Neutrophil (primary cell): Measurements from ENCODE around the gene PLA2G6.

ENCODE experiments used
- H3K27ac ChIP-seq: fragments of 200-600 bp; sonication (generic); 2 replicates; pipeline ENCODE4 v1.5.1; 2016; ENCODE audit warnings: mild to moderate bottlenecking, moderate library complexity
- H3K27me3 ChIP-seq: fragments of 200-600 bp; sonication (generic); 2 replicates; pipeline ENCODE4 v1.6.0; 2016; ENCODE audit warnings: mild to moderate bottlenecking
- H3K36me3 ChIP-seq: fragments of 200-600 bp; sonication (generic); 2 replicates; pipeline ENCODE4 v1.5.1; 2017
- H3K4me1 ChIP-seq, 2 experiments: fragments of 200-600 bp in 1 of 2; sonication (generic) in 1 of 2; 1 replicate in 1 of 2; 2 replicates in 1 of 2; pipeline versions ENCODE4 v1.5.1 to v1.6.1; 2013 to 2016; ENCODE audit warnings: low read depth in 1 of 2, low read length in 1 of 2, mild to moderate bottlenecking in 1 of 2, moderate library complexity in 1 of 2; ENCODE audit not compliant: control insufficient read depth in 1 of 2, insufficient read depth in 1 of 2
- H3K4me3 ChIP-seq, 2 experiments: fragments of 200-600 bp in 1 of 2; sonication (generic) in 1 of 2; 1 replicate in 1 of 2; 2 replicates in 1 of 2; pipeline ENCODE4 v1.5.1; 2013 to 2016; ENCODE audit warnings: low read depth in 1 of 2, low read length in 1 of 2, mild to moderate bottlenecking in 1 of 2, moderate library complexity in 1 of 2
- H3K9me3 ChIP-seq: fragments of 200-600 bp; sonication (generic); 2 replicates; pipeline ENCODE4 v1.5.1; 2016
- TF ChIP-seq, protein P1 (sequence below): fragments of 200-600 bp; sonication (generic); IDR thresholded peaks from 2 replicates; pipeline ENCODE4 v1.5.1; 2016; ENCODE audit warnings: antibody characterized with exemption

Gene PLA2G6

DNA sequence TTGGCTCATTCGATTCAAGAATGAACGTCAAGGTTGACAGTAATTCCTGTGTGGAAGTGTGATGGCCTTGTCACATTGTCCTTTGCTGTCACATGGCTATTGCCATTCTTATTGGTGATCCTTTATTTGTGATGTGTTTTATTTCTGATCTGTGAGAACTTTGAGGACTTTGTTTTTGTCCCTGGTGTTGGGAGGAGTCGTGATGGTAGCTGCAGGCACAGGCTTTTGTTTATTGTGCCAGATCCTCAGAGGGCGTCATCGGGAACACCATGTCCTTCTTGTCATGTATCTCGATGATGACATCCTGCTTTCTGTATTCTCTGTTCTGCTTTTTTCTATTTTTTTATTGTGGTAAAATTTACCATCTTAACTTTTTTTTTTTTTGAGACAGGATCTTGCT, 118.8 kb downstream of the PLA2G6 start:
- H3K27ac ChIP-seq: no peak overlapping the region
- peaks cover 53% of the 10 kb centered on the region for H3K36me3 ChIP-seq
- no peaks in the 10 kb centered on the region for H3K27me3 ChIP-seq
- H3K4me3 ChIP-seq: no peak overlapping the region
- H3K9me3 ChIP-seq: no peaks in the 10 kb centered on the region
- peaks cover 0 to 2% of the 10 kb centered on the region in 2 experiments for H3K4me1 ChIP-seq
- TF ChIP-seq, protein P1, sequence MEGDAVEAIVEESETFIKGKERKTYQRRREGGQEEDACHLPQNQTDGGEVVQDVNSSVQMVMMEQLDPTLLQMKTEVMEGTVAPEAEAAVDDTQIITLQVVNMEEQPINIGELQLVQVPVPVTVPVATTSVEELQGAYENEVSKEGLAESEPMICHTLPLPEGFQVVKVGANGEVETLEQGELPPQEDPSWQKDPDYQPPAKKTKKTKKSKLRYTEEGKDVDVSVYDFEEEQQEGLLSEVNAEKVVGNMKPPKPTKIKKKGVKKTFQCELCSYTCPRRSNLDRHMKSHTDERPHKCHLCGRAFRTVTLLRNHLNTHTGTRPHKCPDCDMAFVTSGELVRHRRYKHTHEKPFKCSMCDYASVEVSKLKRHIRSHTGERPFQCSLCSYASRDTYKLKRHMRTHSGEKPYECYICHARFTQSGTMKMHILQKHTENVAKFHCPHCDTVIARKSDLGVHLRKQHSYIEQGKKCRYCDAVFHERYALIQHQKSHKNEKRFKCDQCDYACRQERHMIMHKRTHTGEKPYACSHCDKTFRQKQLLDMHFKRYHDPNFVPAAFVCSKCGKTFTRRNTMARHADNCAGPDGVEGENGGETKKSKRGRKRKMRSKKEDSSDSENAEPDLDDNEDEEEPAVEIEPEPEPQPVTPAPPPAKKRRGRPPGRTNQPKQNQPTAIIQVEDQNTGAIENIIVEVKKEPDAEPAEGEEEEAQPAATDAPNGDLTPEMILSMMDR: no peak
